GM12801 (cell line): ENCODE results near the gene SLC39A11.

Source experiments
- TF ChIP-seq, protein P1 (sequence below): IDR thresholded peaks from one replicate; pipeline ENCODE4 v1.5.1; 2011; ENCODE audit warnings: control low read depth; ENCODE audit not compliant: insufficient read length; ENCODE audit errors: extremely low read depth

Gene SLC39A11

DNA sequence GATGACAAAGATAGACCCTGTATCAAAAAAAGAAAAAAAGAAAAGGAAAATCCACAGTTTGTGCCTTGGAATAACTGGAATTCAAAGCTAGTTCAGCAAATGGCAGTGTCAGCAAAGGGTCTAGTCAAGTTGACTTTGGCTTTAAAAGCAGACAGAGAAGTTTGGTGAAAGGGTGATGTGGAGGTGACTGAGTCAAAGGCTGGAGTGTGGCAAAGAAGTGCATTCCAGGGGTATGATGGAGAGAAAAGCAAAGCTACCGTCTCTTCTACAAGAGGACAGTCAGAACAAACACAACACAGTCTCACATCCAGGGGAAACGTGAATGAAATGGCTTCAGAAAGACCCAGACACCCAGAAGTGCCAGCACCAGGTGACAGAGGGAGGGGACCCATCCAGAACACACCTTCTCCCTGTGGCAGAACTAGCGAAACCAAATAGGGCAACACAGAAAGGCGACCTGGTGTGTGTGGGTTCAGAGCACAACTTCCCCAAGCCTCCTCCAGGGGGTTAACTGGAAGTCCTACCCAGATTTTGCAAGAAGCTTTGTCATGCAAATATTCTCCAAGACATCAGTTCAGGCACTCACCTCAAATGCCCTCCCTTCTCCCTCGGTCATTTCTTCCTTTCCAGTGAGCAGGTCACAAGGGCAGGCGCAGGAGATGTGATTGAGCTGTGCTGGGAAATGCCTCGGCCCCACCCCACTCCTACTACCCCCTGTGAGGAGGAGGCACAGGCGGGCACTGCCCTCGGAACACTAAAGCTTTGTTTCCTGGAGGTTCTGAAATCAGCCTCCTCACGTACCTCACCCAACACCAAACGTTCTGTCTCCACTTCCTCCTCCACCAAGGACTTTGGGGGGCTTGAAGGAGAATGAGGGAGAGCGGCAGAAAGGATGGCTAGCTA lies 489.7 kb downstream of the SLC39A11 start:
- TF ChIP-seq, protein P1, sequence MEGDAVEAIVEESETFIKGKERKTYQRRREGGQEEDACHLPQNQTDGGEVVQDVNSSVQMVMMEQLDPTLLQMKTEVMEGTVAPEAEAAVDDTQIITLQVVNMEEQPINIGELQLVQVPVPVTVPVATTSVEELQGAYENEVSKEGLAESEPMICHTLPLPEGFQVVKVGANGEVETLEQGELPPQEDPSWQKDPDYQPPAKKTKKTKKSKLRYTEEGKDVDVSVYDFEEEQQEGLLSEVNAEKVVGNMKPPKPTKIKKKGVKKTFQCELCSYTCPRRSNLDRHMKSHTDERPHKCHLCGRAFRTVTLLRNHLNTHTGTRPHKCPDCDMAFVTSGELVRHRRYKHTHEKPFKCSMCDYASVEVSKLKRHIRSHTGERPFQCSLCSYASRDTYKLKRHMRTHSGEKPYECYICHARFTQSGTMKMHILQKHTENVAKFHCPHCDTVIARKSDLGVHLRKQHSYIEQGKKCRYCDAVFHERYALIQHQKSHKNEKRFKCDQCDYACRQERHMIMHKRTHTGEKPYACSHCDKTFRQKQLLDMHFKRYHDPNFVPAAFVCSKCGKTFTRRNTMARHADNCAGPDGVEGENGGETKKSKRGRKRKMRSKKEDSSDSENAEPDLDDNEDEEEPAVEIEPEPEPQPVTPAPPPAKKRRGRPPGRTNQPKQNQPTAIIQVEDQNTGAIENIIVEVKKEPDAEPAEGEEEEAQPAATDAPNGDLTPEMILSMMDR: no peak

DNA sequence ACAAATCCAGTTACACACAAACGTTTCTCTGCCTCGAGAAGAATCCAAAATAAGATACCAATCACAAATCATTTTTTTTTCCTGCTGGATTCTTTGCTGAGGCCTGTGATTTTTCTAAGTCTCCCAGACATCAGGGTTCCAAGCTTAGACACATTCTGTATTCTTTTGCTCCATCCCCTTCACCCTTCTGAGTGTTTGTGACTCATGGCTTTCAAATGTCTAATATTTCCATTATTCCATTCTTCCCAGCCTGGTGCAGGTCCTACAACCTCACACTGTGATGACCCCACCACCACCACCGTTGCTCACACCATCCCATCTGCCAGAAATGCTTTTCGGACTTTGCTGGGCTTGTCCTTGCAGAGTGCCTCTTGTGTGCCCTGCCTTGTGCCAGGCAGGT lies 491.6 kb downstream of the SLC39A11 start:
- TF ChIP-seq, protein P1: no peak

- TF ChIP-seq, protein P1: no peak
Observed at GRCh38 chr17:72599891-72600290, 492.6 kb downstream of the SLC39A11 start.

DNA sequence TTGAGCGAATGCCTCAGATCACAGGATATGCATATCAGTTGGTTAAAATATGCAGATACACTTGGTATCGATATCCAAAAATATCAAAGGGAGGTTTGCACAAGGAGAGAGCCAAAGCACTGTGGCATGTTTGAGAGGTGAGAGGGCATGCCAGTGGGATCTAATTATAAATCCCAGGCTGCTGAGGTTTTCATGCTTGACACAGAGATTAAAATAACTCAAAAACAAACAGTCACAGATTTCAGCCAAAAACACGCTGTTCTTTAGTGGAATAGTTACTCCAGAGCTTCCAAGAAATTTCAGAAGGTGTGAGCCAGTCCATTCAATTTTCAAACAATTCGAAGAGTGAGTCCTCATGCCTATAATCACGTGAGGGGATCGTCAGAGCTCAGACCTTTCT lies 493.8 kb downstream of the SLC39A11 start:
- TF ChIP-seq, protein P1: no peak

- TF ChIP-seq, protein P1: no peak
Observed at GRCh38 chr17:72597354-72598087, 495.0 kb downstream of the SLC39A11 start.
